GM23248 (cell line): ENCODE measurements around the gene DOK7. TPM values are rescaled to one million over a fixed set of nuclear protein-coding genes. Genes with fewer than 3 reads are reported as not detected.

Experiments used
- DNase-seq: peaks from one replicate; pipeline ENCODE4 v3.0.0-alpha.2; 2015
- H2AFZ ChIP-seq: fragments of 200-600 bp; sonication (generic); 2 replicates; pipeline ENCODE4 v1.6.1; 2016; ENCODE audit warnings: antibody characterized with exemption
- H3F3A ChIP-seq: fragments of 200-600 bp; sonication (generic); 2 replicates; pipeline ENCODE4 v1.6.1; 2016; ENCODE audit warnings: mild to moderate bottlenecking, antibody characterized with exemption, mixed run types; ENCODE audit not compliant: insufficient read depth
- H3K27ac ChIP-seq: fragments of 200-600 bp; sonication (generic); 2 replicates; pipeline ENCODE4 v1.5.1; 2016; ENCODE audit warnings: mild to moderate bottlenecking
- H3K27me3 ChIP-seq: fragments of 200-600 bp; sonication (generic); replicated peaks from 2 replicates; pipeline ENCODE4 v1.6.1; 2016; ENCODE audit warnings: mild to moderate bottlenecking; ENCODE audit not compliant: insufficient read depth
- H3K36me3 ChIP-seq: fragments of 200-600 bp; sonication (generic); 2 replicates; pipeline ENCODE4 v1.6.1; 2016; ENCODE audit warnings: low read depth, mild to moderate bottlenecking
- H3K4me1 ChIP-seq: fragments of 200-600 bp; sonication (generic); 2 replicates; pipeline ENCODE4 v1.6.1; 2016; ENCODE audit warnings: mild to moderate bottlenecking; ENCODE audit not compliant: insufficient read depth
- H3K4me2 ChIP-seq: fragments of 200-600 bp; sonication (generic); one replicate; pipeline ENCODE4 v1.6.1; 2016; ENCODE audit warnings: mild to moderate bottlenecking; ENCODE audit not compliant: unreplicated experiment
- H3K4me3 ChIP-seq: fragments of 200-600 bp; sonication (generic); 2 replicates; pipeline ENCODE4 v1.5.1; 2016; ENCODE audit warnings: mild to moderate bottlenecking
- H3K79me2 ChIP-seq: fragments of 200-600 bp; sonication (generic); 2 replicates; pipeline ENCODE4 v1.6.1; 2016; ENCODE audit warnings: mild to moderate bottlenecking; ENCODE audit not compliant: insufficient read depth
- H3K9ac ChIP-seq: fragments of 200-600 bp; sonication (generic); 2 replicates; pipeline ENCODE4 v1.6.1; 2016; ENCODE audit warnings: mild to moderate bottlenecking
- H3K9me2 ChIP-seq: fragments of 200-600 bp; sonication (generic); 2 replicates; pipeline ENCODE4 v1.6.1; 2016; ENCODE audit warnings: mixed run types, mild to moderate bottlenecking, moderate library complexity; ENCODE audit not compliant: insufficient read depth
- H3K9me3 ChIP-seq: fragments of 200-600 bp; sonication (generic); one replicate; pipeline ENCODE4 v1.6.1; 2017; ENCODE audit warnings: low read depth
- H4K20me1 ChIP-seq: fragments of 200-600 bp; sonication (generic); 2 replicates; pipeline ENCODE4 v1.6.0; 2016; ENCODE audit not compliant: insufficient read depth
- EZH2 ChIP-seq: fragments of 200-600 bp; sonication (generic); IDR thresholded peaks from 2 replicates; pipeline ENCODE4 v1.6.1; 2018; ENCODE audit warnings: antibody characterized with exemption, mild to moderate bottlenecking; ENCODE audit not compliant: insufficient read depth, poor library complexity, severe bottlenecking
- EZH2phosphoT487 ChIP-seq: fragments of 200-600 bp; sonication (generic); IDR thresholded peaks from 2 replicates; pipeline ENCODE4 v1.6.1; 2018; ENCODE audit warnings: antibody characterized with exemption, moderate library complexity, mild to moderate bottlenecking, low read depth; ENCODE audit not compliant: insufficient read depth
- WGBS, 2 experiments: methylation state at CpG; one replicate each; pipeline ENCODE4 v1.1.6; 2015 to 2017; ENCODE audit warnings: low lambda C conversion rate in 2 of 2, low coverage in 1 of 2; ENCODE audit errors: missing lambda C conversion rate in 2 of 2; 5-methylcytosine and 5-hydroxymethylcytosine counted together
- in situ Hi-C: fragments of 300-500 bp; cut with MboI; formaldehyde crosslinking; loops from 2 replicates; pipeline ENCODE4 v1.15.0; 2020
- polyA plus RNA-seq: library from polyadenylated mRNA; unstranded; fragments of >200 nt; fragmentation: Nextera tagmentation; extraction: Ambion mirVana; gene quantifications from 2 replicates; pipeline ENCODE4 v1.2.1, GENCODE V29; 2016
- total RNA-seq: library from RNA; depleted of rRNA; stranded (reverse); fragments of >200 nt; shearing (Covaris generic); gene quantifications from 2 replicates; pipeline ENCODE4 v1.2.3, GENCODE V29; 2014

The DOK7 gene
- total and polyA plus RNA-seq, 2 experiments from 2014 or later: not detected

DNA sequence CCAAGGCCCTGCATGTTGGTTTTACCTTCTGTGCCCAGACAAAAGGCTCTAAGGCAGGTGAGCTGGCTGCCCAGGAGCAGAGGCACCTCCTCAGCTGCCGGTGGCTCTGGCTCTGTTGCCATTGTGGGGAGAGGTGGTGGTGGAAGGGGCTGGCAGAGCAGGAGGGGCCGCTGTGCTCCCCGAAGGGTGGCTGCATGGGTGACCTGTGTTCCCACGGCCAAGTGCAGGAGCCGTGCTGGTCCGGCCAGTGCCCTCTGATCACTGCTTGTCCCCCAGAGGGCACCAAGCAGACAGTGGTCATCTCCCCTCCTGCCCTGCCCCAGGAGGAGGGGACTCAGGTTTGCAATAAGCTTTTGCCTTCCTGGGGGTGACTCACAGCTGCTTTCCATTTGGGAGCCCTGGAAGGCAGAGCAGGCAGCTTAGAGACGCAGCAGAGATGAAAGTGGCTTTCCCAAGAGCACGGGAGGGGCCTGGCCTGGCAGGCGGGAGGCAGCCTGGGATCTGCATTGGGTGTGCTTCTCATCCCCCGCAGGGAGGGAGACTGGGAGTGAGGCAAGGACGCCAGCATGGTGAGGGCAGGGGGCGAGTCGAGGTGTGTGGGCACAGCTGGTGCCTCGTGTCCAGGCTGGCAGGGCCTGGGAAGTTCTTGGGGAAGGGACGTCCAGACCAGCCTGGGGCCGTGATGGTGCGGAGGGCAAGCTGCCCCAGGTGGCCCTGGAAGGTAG is 28.7 kb downstream of the DOK7 start:
- in situ Hi-C loops: no loop called here
- Histone ChIP-seq H3K27ac (no peak overlapping the region), H3K4me1 (no peaks in the 10 kb centered on the region), H3K9ac (no peak overlapping the region), H3K4me3 (no peak overlapping the region), H3K27me3 (peaks cover 5% of the 10 kb centered on the region; the same call in 1 of the 2 replicates), H3F3A (no peaks in the 10 kb centered on the region), H3K9me2 (no peaks in the 10 kb centered on the region), H3K4me2 (no peak overlapping the region), H3K36me3 (no peaks in the 10 kb centered on the region), H2AFZ (no peak overlapping the region), H3K9me3 (no peaks in the 10 kb centered on the region), H4K20me1 (no peaks in the 10 kb centered on the region), H3K79me2 (no peaks in the 10 kb centered on the region)
- DNase-seq: peak; percentile 67
- WGBS, 2 experiments: 43 to 51% methylated on average over 15 to 17 of the region's 17 CpGs
- no peak for TF ChIP-seq EZH2
- TF ChIP-seq EZH2phosphoT487: no peak

DNA sequence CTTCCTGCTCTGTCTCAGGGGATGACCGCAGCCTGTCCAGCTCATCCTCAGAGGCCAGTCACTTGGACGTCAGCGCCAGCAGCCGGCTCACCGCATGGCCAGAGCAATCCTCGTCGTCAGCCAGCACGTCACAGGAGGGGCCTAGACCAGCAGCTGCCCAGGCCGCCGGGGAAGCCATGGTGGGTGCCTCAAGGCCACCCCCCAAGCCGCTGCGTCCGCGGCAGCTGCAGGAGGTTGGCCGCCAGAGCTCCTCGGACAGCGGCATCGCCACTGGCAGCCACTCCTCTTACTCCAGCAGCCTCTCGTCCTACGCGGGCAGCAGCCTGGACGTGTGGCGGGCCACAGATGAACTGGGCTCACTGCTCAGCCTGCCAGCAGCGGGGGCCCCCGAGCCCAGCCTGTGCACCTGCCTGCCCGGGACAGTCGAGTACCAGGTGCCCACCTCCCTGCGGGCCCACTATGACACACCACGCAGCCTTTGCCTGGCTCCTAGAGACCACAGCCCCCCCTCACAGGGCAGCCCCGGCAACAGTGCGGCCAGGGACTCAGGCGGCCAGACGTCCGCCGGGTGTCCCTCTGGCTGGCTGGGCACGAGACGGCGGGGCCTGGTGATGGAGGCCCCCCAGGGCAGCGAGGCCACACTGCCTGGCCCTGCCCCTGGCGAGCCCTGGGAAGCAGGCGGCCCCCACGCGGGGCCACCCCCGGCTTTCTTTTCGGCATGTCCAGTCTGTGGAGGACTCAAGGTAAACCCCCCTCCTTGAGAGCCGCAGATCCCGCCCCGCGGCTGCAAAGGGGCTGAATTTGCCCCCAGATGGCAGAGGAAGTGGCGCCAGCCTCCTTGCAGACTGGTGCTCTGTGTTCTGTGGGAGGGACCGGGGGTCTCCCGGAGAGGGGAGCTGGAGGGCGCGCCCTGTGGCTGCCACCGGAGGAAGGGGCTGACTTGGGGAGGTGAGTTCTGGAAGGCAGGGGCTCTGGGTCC is 29.9 kb downstream of the DOK7 start:
- Histone ChIP-seq H4K20me1 (no peaks in the 10 kb centered on the region), H3K36me3 (no peaks in the 10 kb centered on the region), H3K9me2 (no peaks in the 10 kb centered on the region), H3K9me3 (no peaks in the 10 kb centered on the region), H3K4me1 (no peaks in the 10 kb centered on the region), H3K4me2 (no peak overlapping the region), H3K9ac (no peak overlapping the region), H3K4me3 (no peak overlapping the region), H3K79me2 (no peaks in the 10 kb centered on the region), H2AFZ (no peak overlapping the region), H3F3A (no peaks in the 10 kb centered on the region), H3K27ac (no peak overlapping the region), H3K27me3 (peaks cover 5% of the 10 kb centered on the region; the same call in 1 of the 2 replicates)
- in situ Hi-C loops: no loop called here
- WGBS, 2 experiments: 88 to 89% methylated on average over 49 to 55 of the region's 55 CpGs
- TF ChIP-seq EZH2: no peak
- TF ChIP-seq EZH2phosphoT487: no peak
- no peak for DNase-seq

DNA sequence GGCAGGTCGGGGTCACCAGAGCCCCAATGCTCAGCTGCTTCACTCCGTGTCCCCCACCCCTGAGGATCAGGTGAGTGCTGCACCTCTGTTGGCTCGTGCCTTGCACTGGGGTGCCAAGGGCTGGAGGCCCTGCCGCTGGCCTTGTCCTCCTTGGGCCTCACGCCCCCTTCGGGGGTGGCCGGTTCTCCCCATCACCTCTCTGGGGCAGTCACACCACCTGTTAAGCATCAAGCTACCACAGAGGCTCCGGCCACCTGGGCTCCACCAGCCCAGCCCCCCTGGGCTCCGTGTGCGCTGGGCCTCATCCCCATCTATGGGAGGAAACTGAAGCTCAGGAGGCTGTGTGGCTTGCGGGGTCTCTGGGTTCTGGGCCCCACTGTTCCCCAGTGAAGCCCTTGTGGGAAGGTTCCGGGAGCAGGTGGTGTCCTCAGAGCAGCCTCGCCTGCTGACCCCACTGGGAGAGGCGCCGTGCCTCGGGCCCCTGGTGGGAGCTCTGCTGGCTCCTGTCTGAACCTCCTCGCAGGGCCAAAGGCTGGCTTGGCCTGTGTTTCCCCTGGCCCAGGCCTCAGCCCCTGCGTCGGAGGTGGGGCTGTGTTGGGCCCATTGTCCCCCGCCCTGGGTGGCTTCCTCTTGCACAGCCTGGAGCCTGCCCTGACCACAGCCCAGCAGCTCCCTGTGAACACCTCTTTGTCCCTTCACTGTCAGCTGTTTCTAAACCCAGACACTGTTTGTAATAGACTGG is 30.8 kb downstream of the DOK7 start:
- Histone ChIP-seq H3F3A (no peaks in the 10 kb centered on the region), H3K9me3 (no peaks in the 10 kb centered on the region), H3K79me2 (no peaks in the 10 kb centered on the region), H2AFZ (no peak overlapping the region), H3K4me3 (no peak overlapping the region), H3K36me3 (no peaks in the 10 kb centered on the region), H3K9me2 (no peaks in the 10 kb centered on the region), H3K4me1 (no peaks in the 10 kb centered on the region), H3K9ac (no peak overlapping the region), H3K4me2 (no peak overlapping the region), H3K27ac (no peak overlapping the region), H3K27me3 (peaks cover 5% of the 10 kb centered on the region; the same call in 1 of the 2 replicates), H4K20me1 (no peaks in the 10 kb centered on the region)
- no peak for DNase-seq
- TF ChIP-seq EZH2phosphoT487 (no peak), EZH2 (no peak)
- in situ Hi-C loops: no loop called here
- 53 to 57% methylated on average over 14 to 19 of the region's 20 CpGs for WGBS, 2 experiments

DNA sequence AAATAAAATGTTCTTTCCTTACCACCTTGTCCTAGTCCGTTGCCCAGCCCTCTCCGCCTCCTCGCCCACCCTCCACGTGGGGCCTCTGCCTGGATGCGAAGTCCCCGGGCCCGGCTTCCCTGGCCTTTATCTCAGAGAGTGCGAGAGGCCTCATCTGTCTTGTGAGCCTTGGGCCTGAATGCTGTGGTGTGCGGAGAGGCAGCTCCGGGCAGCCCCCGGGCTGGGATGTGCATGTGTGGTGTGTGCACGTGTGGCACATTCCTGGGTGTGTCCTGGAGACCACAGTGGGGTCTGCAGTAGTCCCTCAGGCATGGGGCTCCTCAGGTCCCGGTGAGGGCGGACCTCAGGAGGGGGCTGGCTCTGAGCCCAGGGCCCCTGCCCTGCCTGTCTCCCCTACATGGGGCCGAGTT is 31.4 kb downstream of the DOK7 start:
- TF ChIP-seq EZH2 (no peak), EZH2phosphoT487 (no peak)
- Histone ChIP-seq H3K27ac (no peak overlapping the region), H3K9ac (no peak overlapping the region), H4K20me1 (no peaks in the 10 kb centered on the region), H2AFZ (no peak overlapping the region), H3K4me3 (no peak overlapping the region), H3K27me3 (peaks cover 5% of the 10 kb centered on the region; the same call in 1 of the 2 replicates), H3K9me3 (no peaks in the 10 kb centered on the region), H3K36me3 (no peaks in the 10 kb centered on the region), H3F3A (no peaks in the 10 kb centered on the region), H3K9me2 (no peaks in the 10 kb centered on the region), H3K4me1 (no peaks in the 10 kb centered on the region), H3K79me2 (no peaks in the 10 kb centered on the region), H3K4me2 (no peak overlapping the region)
- in situ Hi-C loops: no loop called here
- no peak for DNase-seq
- WGBS, 2 experiments: 45 to 54% methylated on average over 14 to 15 of the region's 15 CpGs
